Dedifferentiated amniotic fluid mesenchymal stem cell (primary cell): Measurements from ENCODE around the gene KRT72.

Experiments
- DNase-seq: peaks from one replicate; pipeline ENCODE4 v3.0.0-alpha.2; 2016; ENCODE audit errors: extremely low spot score

KRT72 gene

GRCh38 chr12:52630008-52630500 is 28.8 kb upstream of the KRT72 start:
- DNase-seq, result no peak

- DNase-seq, result no peak
These were observed 28.2 kb upstream of the KRT72 start for GRCh38 chr12:52629281-52630007.

- DNase-seq, result no peak
These were observed 27.6 kb upstream of the KRT72 start for GRCh38 chr12:52628841-52629240.

- no peak for DNase-seq
These were observed 26.8 kb upstream of the KRT72 start for GRCh38 chr12:52628111-52628507.

- DNase-seq, result no peak
These were observed 26.3 kb upstream of the KRT72 start for GRCh38 chr12:52627395-52628110.

- DNase-seq, result no peak
These were observed 21.1 kb upstream of the KRT72 start for GRCh38 chr12:52622349-52622748.

GRCh38 chr12:52618866-52619265 is 17.6 kb upstream of the KRT72 start:
- DNase-seq, result no peak

- DNase-seq, result no peak
These were observed 17.0 kb upstream of the KRT72 start, which contains the start of gene KRT73 for GRCh38 chr12:52618216-52618615. TSS of gene KRT73 (minus strand) at chr12:52618559. CDS start at chr12:52618524, 35 bp downstream.

- no peak for DNase-seq
These were observed 16.1 kb upstream of the KRT72 start for GRCh38 chr12:52617403-52617785.

- no peak for DNase-seq
These were observed 15.6 kb upstream of the KRT72 start for GRCh38 chr12:52616680-52617402.

- no peak for DNase-seq
These were observed 14.6 kb upstream of the KRT72 start for GRCh38 chr12:52615912-52616311.

- no peak for DNase-seq
These were observed 14.1 kb upstream of the KRT72 start for GRCh38 chr12:52615208-52615868.

- no peak for DNase-seq
These were observed 13.3 kb upstream of the KRT72 start for GRCh38 chr12:52614381-52615207.

- no peak for DNase-seq
These were observed 12.2 kb upstream of the KRT72 start for GRCh38 chr12:52613384-52614030.

GRCh38 chr12:52612431-52613383 is 11.4 kb upstream of the KRT72 start:
- no peak for DNase-seq

- no peak for DNase-seq
These were observed 9.8 kb upstream of the KRT72 start for GRCh38 chr12:52611080-52611468.

- no peak for DNase-seq
These were observed 7.8 kb upstream of the KRT72 start for GRCh38 chr12:52608826-52609630.

- no peak for DNase-seq
These were observed 6.9 kb upstream of the KRT72 start for GRCh38 chr12:52608161-52608560.

- no peak for DNase-seq
These were observed 6.1 kb upstream of the KRT72 start for GRCh38 chr12:52607314-52607713.
